IMR-90 (cell line): ENCODE measurements around the gene PHAX.

Experiments
- BHLHE40 ChIP-seq: fragments of 150-350 bp; IDR thresholded peaks from 2 replicates; pipeline ENCODE4 v1.6.1; 2016; ENCODE audit warnings: mild to moderate bottlenecking, low read depth, low read length
- CTCF ChIP-seq: conservative IDR thresholded peaks from 2 replicates; pipeline ENCODE4 v1.5.1; 2012; ENCODE audit warnings: mild to moderate bottlenecking, low read depth, low read length, improper control_type of control experiment
- MXI1 ChIP-seq: IDR thresholded peaks from 2 replicates; pipeline ENCODE4 v1.6.1; 2012; ENCODE audit warnings: low read depth, mild to moderate bottlenecking, low read length, moderate library complexity, borderline replicate concordance
- RAD21 ChIP-seq: IDR thresholded peaks from 2 replicates; pipeline ENCODE4 v1.6.1; 2012; ENCODE audit warnings: low read length, improper control_type of control experiment
- RCOR1 ChIP-seq: IDR thresholded peaks from 2 replicates; pipeline ENCODE4 v1.6.1; 2012; ENCODE audit warnings: mild to moderate bottlenecking, low read length, improper control_type of control experiment; ENCODE audit not compliant: insufficient replicate concordance
- RFX5 ChIP-seq: IDR thresholded peaks from 2 replicates; pipeline ENCODE4 v1.8.0; 2012; ENCODE audit warnings: low read depth, mild to moderate bottlenecking, low read length, moderate library complexity

- no peak for TF ChIP-seq RFX5
- no peak for TF ChIP-seq CTCF
- TF ChIP-seq RAD21: no peak
- no peak for TF ChIP-seq RCOR1
- TF ChIP-seq MXI1: no peak
- TF ChIP-seq BHLHE40: 0 out of 2 replicates have a peak, but pooled peaks have one; percentile 0
Observed at GRCh38 chr5:126595486-126596083, 5.2 kb upstream of the PHAX start.
